DND-41 (cell line): Measurements from ENCODE around the gene PHF19.

Source experiments
- ATAC-seq: fragments of 200-7000 bp; cut with Tn5 transposase; 3 replicates; pipeline ENCODE4 v1.9.1; 2021; ENCODE audit warnings: low read depth; ENCODE audit not compliant: insufficient read depth
- DNase-seq: peaks from one replicate; pipeline ENCODE4 v3.0.0-alpha.2; 2020
- H2AFZ ChIP-seq: 2 replicates; pipeline ENCODE4 v1.6.0; 2012; ENCODE audit warnings: low read depth, low read length
- H3K27ac ChIP-seq: 2 replicates; pipeline ENCODE4 v1.5.1; 2012; ENCODE audit warnings: low read length, inconsistent platforms
- H3K27me3 ChIP-seq: fragments of 200-600 bp; sonication (generic); 2 replicates; pipeline ENCODE4 v1.6.0; 2012; ENCODE audit warnings: low read length, mild to moderate bottlenecking, inconsistent platforms; ENCODE audit not compliant: insufficient read depth, poor library complexity
- H3K36me3 ChIP-seq: 2 replicates; pipeline ENCODE4 v1.5.1; 2012; ENCODE audit warnings: low read length, inconsistent platforms; ENCODE audit not compliant: insufficient read depth
- H3K4me1 ChIP-seq: 2 replicates; pipeline ENCODE4 v1.5.1; 2012; ENCODE audit warnings: mild to moderate bottlenecking, low read length; ENCODE audit not compliant: insufficient read depth
- H3K4me2 ChIP-seq: 2 replicates; pipeline ENCODE4 v1.6.0; 2012; ENCODE audit warnings: mild to moderate bottlenecking, moderate library complexity, low read length, inconsistent platforms; ENCODE audit not compliant: insufficient read depth
- H3K4me3 ChIP-seq, 2 experiments: fragments of 200-600 bp in 1 of 2; shearing (Covaris generic) in 1 of 2; 2 replicates each; pipeline ENCODE4 v1.5.1; 2012 to 2016; ENCODE audit warnings: inconsistent platforms in 2 of 2, low read length in 2 of 2, mild to moderate bottlenecking in 2 of 2, low read depth in 1 of 2, moderate library complexity in 1 of 2
- H3K79me2 ChIP-seq: 2 replicates; pipeline ENCODE4 v1.6.0; 2012; ENCODE audit warnings: low read length, inconsistent platforms; ENCODE audit not compliant: insufficient read depth
- H3K9ac ChIP-seq: 2 replicates; pipeline ENCODE4 v1.6.0; 2012; ENCODE audit warnings: low read depth, mild to moderate bottlenecking, inconsistent platforms, low read length, moderate library complexity
- H3K9me3 ChIP-seq: 2 replicates; pipeline ENCODE4 v1.5.1; 2012; ENCODE audit warnings: low read length, moderate library complexity, mild to moderate bottlenecking, inconsistent platforms; ENCODE audit not compliant: insufficient read depth, severe bottlenecking
- H4K20me1 ChIP-seq: 2 replicates; pipeline ENCODE4 v1.6.0; 2012; ENCODE audit warnings: low read length; ENCODE audit not compliant: insufficient read depth
- EZH2 ChIP-seq: IDR thresholded peaks from 3 replicates; pipeline ENCODE4 v1.6.1; 2012; ENCODE audit warnings: borderline replicate concordance, low read depth, mild to moderate bottlenecking, moderate library complexity, low read length, inconsistent platforms; ENCODE audit not compliant: severe bottlenecking
- TF ChIP-seq, protein P1 (sequence below): IDR thresholded peaks from 2 replicates; pipeline ENCODE4 v1.5.1; 2012; ENCODE audit warnings: borderline replicate concordance, low read length, moderate library complexity, mild to moderate bottlenecking; ENCODE audit not compliant: poor library complexity, severe bottlenecking; ENCODE audit errors: extremely low read depth

The PHF19 gene

DNA sequence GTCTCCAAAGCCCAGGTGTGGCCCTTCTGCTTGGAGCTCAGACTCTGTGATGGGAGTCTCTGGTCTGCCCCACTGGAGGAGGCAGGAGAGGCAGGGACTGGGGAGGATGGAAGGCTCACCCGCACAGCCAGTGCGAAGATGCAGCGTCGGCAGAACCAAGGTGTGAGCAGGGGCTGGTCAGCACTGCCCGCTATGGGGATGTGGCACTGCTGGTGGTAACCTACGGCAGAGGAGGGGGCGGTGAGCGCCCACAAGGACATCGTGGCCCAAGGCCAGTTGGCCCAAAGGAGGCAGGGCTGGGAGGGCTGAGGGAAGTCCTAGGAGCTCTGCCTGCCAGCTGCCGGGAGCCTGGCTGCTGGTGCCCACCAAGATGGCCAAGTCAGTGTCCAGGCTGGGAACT is 7.3 kb downstream of the PHF19 start:
- 0 out of 2 replicates have a peak, but pooled peaks cover 3% of the 10 kb centered on the region for H3K79me2 ChIP-seq
- DNase-seq (no peak), ATAC-seq (no peak)
- no peaks in the 10 kb centered on the region for H3K4me1 ChIP-seq
- TF ChIP-seq, protein P1, sequence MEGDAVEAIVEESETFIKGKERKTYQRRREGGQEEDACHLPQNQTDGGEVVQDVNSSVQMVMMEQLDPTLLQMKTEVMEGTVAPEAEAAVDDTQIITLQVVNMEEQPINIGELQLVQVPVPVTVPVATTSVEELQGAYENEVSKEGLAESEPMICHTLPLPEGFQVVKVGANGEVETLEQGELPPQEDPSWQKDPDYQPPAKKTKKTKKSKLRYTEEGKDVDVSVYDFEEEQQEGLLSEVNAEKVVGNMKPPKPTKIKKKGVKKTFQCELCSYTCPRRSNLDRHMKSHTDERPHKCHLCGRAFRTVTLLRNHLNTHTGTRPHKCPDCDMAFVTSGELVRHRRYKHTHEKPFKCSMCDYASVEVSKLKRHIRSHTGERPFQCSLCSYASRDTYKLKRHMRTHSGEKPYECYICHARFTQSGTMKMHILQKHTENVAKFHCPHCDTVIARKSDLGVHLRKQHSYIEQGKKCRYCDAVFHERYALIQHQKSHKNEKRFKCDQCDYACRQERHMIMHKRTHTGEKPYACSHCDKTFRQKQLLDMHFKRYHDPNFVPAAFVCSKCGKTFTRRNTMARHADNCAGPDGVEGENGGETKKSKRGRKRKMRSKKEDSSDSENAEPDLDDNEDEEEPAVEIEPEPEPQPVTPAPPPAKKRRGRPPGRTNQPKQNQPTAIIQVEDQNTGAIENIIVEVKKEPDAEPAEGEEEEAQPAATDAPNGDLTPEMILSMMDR = no peak
- TF ChIP-seq EZH2 = no peak
- no peak overlapping the region for H3K9ac ChIP-seq
- H2AFZ ChIP-seq = no peak overlapping the region
- no peaks in the 10 kb centered on the region for H3K27me3 ChIP-seq
- no peak overlapping the region for H3K27ac ChIP-seq
- H4K20me1 ChIP-seq = peaks cover 3% of the 10 kb centered on the region; the same call in 1 of the 2 replicates
- H3K4me2 ChIP-seq = no peak overlapping the region
- no peak overlapping the region for H3K4me3 ChIP-seq
- H3K9me3 ChIP-seq = no peaks in the 10 kb centered on the region
- H3K36me3 ChIP-seq = peaks cover 93% of the 10 kb centered on the region

DNA sequence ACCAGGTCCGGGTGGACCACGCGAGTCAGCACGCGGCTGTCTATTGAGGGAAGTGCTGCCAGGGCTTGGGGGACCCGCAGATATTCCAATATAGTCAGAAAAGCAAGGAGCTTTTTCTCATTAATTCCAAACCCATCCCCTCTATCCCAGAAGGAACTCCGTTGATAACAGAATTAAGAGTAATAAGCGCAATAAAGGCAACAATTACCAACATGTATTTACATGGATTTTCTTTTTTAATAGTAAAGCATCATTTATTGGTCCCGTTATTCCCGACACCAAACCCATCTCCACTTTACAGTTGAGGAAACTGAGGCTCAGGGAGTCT is 7.7 kb downstream of the PHF19 start:
- no peak for ATAC-seq
- Histone ChIP-seq H3K36me3 (peaks cover 90% of the 10 kb centered on the region), H2AFZ (no peak overlapping the region), H3K27me3 (no peaks in the 10 kb centered on the region), H3K4me1 (no peaks in the 10 kb centered on the region), H3K9ac (no peak overlapping the region), H3K27ac (no peak overlapping the region), H3K4me2 (no peak overlapping the region), H3K4me3 (no peak overlapping the region), H3K9me3 (no peaks in the 10 kb centered on the region), H3K79me2 (no peaks in the 10 kb centered on the region), H4K20me1 (peaks cover 3% of the 10 kb centered on the region; the same call in 1 of the 2 replicates)
- TF ChIP-seq EZH2 = no peak
- TF ChIP-seq, protein P1 = no peak
- DNase-seq = no peak

DNA sequence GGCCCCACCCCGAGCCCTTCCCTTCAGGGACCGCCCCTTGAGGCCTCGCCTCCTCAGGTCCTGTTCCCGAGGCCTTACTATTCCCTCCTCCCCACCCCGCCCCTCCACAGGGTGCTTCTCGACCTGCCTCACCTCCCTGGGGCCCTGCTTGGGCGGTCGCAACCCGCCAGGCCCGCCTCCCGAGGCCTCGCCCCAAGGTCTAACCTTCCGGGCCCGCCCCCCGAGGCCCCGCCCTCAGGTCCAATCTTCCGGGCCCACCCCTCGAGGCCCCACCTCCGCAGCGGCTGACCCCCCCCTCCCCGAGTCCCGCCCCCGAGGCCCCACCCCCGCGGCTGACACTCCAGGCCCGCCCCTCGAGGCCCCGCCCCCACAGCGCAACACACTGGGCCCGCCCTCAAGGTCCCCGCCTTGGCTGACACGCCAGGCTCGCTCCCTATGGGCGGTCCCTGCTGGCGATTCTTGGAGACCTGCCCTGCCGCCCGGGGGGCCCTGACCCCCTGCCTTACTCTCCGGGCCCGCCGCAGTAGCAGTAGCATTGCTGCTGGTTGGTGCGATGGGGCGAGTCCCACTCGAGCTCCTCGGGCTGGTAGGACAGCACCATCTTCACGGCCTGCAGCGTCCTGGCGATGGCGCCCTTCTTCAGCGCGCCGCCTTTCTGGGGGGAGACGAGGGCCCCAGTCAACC is 8.2 kb downstream of the PHF19 start:
- no peak overlapping the region for H3K9ac ChIP-seq
- no peaks in the 10 kb centered on the region for H3K27me3 ChIP-seq
- ATAC-seq (peak; percentile 44), DNase-seq (no peak)
- no peaks in the 10 kb centered on the region for H3K9me3 ChIP-seq
- H3K4me2 ChIP-seq = no peak overlapping the region
- no peaks in the 10 kb centered on the region for H3K79me2 ChIP-seq
- no peak overlapping the region for H2AFZ ChIP-seq
- peaks cover 3% of the 10 kb centered on the region; the same call in 1 of the 2 replicates for H4K20me1 ChIP-seq
- no peak overlapping the region for H3K27ac ChIP-seq
- peaks cover 90% of the 10 kb centered on the region for H3K36me3 ChIP-seq
- no peak overlapping the region for H3K4me3 ChIP-seq
- TF ChIP-seq EZH2 = no peak
- TF ChIP-seq, protein P1 = peak; percentile 6
- H3K4me1 ChIP-seq = no peaks in the 10 kb centered on the region

DNA sequence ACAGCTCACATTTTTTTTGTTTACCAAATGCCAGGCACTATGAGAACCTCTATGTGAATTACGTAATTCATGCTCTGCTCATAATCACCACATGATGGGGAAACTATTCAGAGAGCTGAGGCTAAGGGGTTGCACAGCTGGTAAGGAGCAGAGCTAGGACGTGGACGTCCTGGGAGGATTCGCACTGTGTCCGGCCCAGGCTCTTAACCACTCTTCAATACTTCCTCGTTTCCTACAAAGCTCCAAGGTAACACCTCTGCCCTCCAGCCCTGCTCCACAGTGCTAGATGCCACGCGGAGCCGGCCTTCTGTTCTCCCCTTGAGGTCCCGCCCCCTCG is 8.7 kb downstream of the PHF19 start:
- H2AFZ ChIP-seq = no peak overlapping the region
- H3K36me3 ChIP-seq = peaks cover 90% of the 10 kb centered on the region
- H3K4me1 ChIP-seq = no peaks in the 10 kb centered on the region
- no peak for TF ChIP-seq EZH2
- TF ChIP-seq, protein P1 = no peak
- H3K9ac ChIP-seq = no peak overlapping the region
- H3K79me2 ChIP-seq = no peaks in the 10 kb centered on the region
- H3K4me3 ChIP-seq = no peak overlapping the region
- no peaks in the 10 kb centered on the region for H3K27me3 ChIP-seq
- no peak overlapping the region for H3K4me2 ChIP-seq
- no peak overlapping the region for H3K27ac ChIP-seq
- ATAC-seq (no peak), DNase-seq (no peak)
- peaks cover 3% of the 10 kb centered on the region; the same call in 1 of the 2 replicates for H4K20me1 ChIP-seq
- no peaks in the 10 kb centered on the region for H3K9me3 ChIP-seq
